ENCODE measurements around the gene KNSTRN. TPM values are rescaled to one million over a fixed set of nuclear protein-coding genes. Genes with fewer than 3 reads are reported as not detected.

KNSTRN gene
- total RNA-seq, 4 donors from 2014 or later = 7.9 to 24.9 (median 12.9) TPM

DNA sequence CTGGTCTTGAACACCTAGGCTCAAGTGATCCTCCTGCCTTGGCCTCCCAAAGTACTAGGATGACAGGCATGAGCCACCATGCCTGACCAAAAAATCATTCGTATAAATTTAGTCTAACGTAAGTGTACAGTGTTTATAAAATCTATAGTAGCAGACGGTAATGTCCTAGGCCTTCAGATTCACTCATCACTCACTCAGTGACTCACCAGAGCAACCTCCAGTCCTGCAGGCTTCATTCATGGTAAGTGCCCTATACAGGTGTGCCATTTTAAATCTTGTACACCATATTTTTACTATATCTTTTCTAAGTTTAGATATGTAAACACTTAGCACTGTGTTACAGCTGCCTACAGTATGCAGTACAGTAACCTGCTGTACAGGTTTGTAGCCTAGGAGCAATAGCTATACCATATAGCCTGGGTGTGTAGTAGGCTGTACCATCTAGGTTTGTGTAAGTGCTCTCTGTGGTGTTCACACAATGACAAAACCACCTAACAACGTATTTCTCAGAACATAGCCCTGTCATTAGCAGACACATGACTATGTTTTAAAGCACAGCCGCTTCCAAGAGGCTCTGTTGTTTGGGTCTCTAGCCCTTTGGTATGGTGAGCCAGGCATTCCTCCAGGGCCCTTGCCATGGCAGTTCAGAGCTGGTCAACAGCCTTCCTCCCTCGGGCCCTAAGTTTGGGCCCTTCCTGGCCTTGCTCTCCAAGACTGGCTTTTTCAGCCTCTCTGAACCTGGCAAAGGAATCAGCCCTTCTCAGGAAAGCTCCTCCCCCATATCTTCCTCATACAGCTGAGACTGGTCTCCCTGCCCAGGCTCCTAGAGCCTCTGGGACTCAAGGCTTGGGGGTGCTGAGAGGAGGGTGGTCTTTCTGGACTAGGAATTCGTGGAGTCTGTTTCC, 39.9 kb upstream of the KNSTRN start:
- TF ChIP-seq, protein P1, sequence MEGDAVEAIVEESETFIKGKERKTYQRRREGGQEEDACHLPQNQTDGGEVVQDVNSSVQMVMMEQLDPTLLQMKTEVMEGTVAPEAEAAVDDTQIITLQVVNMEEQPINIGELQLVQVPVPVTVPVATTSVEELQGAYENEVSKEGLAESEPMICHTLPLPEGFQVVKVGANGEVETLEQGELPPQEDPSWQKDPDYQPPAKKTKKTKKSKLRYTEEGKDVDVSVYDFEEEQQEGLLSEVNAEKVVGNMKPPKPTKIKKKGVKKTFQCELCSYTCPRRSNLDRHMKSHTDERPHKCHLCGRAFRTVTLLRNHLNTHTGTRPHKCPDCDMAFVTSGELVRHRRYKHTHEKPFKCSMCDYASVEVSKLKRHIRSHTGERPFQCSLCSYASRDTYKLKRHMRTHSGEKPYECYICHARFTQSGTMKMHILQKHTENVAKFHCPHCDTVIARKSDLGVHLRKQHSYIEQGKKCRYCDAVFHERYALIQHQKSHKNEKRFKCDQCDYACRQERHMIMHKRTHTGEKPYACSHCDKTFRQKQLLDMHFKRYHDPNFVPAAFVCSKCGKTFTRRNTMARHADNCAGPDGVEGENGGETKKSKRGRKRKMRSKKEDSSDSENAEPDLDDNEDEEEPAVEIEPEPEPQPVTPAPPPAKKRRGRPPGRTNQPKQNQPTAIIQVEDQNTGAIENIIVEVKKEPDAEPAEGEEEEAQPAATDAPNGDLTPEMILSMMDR (IDR thresholded peaks at IDR 0.05; ENCODE audit: low read depth) = no peak

DNA sequence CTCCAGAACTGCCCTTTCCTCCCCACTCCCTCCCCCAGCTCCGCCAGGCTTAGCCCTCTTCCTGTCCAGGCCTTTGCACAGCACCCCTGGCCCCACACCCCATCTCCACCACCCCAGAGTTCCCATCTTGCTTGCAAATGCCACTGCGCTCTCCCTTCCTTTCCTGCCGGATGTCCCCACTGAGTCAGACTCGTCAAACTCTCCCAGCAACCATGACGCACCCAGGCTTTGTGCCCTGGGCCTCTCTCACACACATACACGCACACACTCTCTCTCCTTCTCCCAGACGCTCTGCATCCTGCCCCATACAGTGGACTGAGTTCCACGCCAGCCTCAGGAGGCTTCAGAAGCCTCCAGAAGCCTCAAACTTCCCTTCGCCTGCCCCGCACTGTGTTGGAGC, 39.0 kb upstream of the KNSTRN start:
- TF ChIP-seq, protein P1 (IDR thresholded peaks at IDR 0.05; ENCODE audit: low read depth) = no peak

GRCh38 chr15:40344217-40344616, 38.3 kb upstream of the KNSTRN start:
- TF ChIP-seq, protein P1 (IDR thresholded peaks at IDR 0.05; ENCODE audit: low read depth) = no peak

- TF ChIP-seq, protein P1 (IDR thresholded peaks at IDR 0.05; ENCODE audit: low read depth) = no peak
Measured at GRCh38 chr15:40344631-40345120, 37.8 kb upstream of the KNSTRN start.

GRCh38 chr15:40345225-40345866, 37.2 kb upstream of the KNSTRN start:
- TF ChIP-seq, protein P1 (IDR thresholded peaks at IDR 0.05; ENCODE audit: low read depth) = no peak

- TF ChIP-seq, protein P1 (IDR thresholded peaks at IDR 0.05; ENCODE audit: low read depth) = no peak
Measured at GRCh38 chr15:40345867-40346578, 36.5 kb upstream of the KNSTRN start.
